Diencephalon (tissue), 1 donor: ENCODE data around the gene CALML3. TPM values are rescaled to one million over a fixed set of nuclear protein-coding genes. Genes with fewer than 3 reads are reported as not detected.

Experiments
- total RNA-seq: library from RNA; depleted of rRNA; stranded (reverse); fragments of >200 nt; gene quantifications from one replicate; pipeline ENCODE4 v1.2.3, GENCODE V29; 2014

Gene CALML3
- total RNA-seq, result 0.69 TPM

GRCh38 chr10:5524641-5525560 is at the start of gene CALML3:
Gene CALML3 (plus strand): TSS chr10:5524961. CDS start chr10:5525086, 125 bp downstream.

DNA sequence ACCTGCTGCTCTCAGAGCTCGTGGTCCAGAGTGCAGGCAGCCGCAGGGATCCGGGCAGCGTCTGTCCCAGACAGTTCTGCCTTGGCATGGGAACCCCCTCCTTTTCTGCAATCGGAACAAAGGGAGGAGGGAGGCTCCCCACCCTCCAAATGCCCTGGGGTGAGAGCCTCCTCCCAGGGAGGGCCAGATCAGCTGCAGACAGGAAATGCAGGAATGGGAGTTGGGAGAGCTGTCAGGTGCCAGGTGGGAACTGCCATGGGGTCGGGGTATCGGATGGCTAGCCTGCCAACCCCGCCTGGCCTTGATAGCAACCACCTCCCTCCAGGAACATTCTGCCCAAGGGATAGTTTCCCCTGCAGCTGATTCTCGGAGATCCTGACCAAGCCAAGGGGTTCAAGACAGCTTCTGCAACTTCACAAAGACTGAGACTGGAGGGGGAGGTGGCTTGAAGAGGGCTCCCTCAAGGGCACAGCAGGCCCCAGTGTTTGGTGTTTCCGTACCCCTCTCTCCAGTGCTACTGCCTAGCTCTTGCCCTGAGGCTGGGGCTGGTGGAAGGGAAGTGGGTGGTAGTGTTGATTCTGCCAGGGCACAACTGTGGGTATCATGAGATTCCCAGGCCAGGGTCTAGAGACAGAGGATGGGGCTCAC is 25.1 kb upstream of the CALML3 start, which contains the start of gene CALML5:
Gene CALML5 (minus strand): TSS at position 78 of the 648 bp plus-strand sequence. CDS start 132 bp downstream, outside the sequence.

Other genes starting within 250 kb of the CALML3 start
- gene UCN3, start 160.0 kb upstream of the CALML3 start, total RNA-seq, result not detected
- not detected for gene TUBAL3, start 120.1 kb upstream of the CALML3 start, total RNA-seq
- gene NET1, start 112.4 kb upstream of the CALML3 start, total RNA-seq, result 34.8 TPM
- gene CALML5, start 25.4 kb upstream of the CALML3 start, total RNA-seq, result not detected
- gene ASB13, start 141.6 kb downstream of the CALML3 start, total RNA-seq, result 12.7 TPM
- gene TASOR2, start 159.9 kb downstream of the CALML3 start, total RNA-seq, result 103 TPM